Measurements from ENCODE around the gene MYBPH. TPM values are rescaled to one million over a fixed set of nuclear protein-coding genes. Genes with fewer than 3 reads are reported as not detected.

Gene MYBPH
- total RNA-seq, 1 donor from 2014 or later: not detected

- Histone ChIP-seq H3K9me3 (ENCODE audit: insufficient read depth, low read depth, low read length) (no peaks in the 10 kb centered on the region), H3K4me2 (ENCODE audit: low read length) (no peak overlapping the region), H3K36me3 (ENCODE audit: insufficient read depth, low read length) (no peaks in the 10 kb centered on the region), H2AFZ (ENCODE audit: low read depth, low read length) (no peak overlapping the region), H3K4me3 (ENCODE audit: insufficient read depth, low read depth, low read length) (no peak overlapping the region), H3K27ac (ENCODE audit: low read depth, low read length) (no peak overlapping the region), H3K4me1 (ENCODE audit: insufficient read depth, low read length) (peaks cover 11% of the 10 kb centered on the region), H3K27me3 (ENCODE audit: insufficient read depth, low read length) (no peaks in the 10 kb centered on the region), H3K9ac (ENCODE audit: low read length) (no peak overlapping the region), H3K79me2 (ENCODE audit: insufficient read depth, low read length) (no peaks in the 10 kb centered on the region), H4K20me1 (ENCODE audit: insufficient read depth, low read length) (peaks cover 10% of the 10 kb centered on the region)
- no peak overlapping the region for H3K27ac Mint-ChIP-seq (ENCODE audit: unreplicated experiment)
- peaks cover 17% of the 10 kb centered on the region for H3K4me1 Mint-ChIP-seq (ENCODE audit: low read depth, unreplicated experiment)
- H3K9me3 Mint-ChIP-seq (ENCODE audit: unreplicated experiment): no peaks in the 10 kb centered on the region
- peaks cover 3% of the 10 kb centered on the region for H3K36me3 Mint-ChIP-seq (ENCODE audit: low read depth, unreplicated experiment)
- H3K4me3 Mint-ChIP-seq (ENCODE audit: unreplicated experiment): no peak overlapping the region
- H3K27me3 Mint-ChIP-seq (ENCODE audit: low read depth, unreplicated experiment): peaks cover 21% of the 10 kb centered on the region
- TF ChIP-seq CTCF (IDR thresholded peaks at IDR 0.05; ENCODE audit: insufficient read depth, low read depth, low read length): no peak
- FAIRE-seq (no peak), DNase-seq (ENCODE audit: low read depth) (no peak)
Measured at GRCh38 chr1:203131548-203132200, 44.0 kb downstream of the MYBPH start.

DNA sequence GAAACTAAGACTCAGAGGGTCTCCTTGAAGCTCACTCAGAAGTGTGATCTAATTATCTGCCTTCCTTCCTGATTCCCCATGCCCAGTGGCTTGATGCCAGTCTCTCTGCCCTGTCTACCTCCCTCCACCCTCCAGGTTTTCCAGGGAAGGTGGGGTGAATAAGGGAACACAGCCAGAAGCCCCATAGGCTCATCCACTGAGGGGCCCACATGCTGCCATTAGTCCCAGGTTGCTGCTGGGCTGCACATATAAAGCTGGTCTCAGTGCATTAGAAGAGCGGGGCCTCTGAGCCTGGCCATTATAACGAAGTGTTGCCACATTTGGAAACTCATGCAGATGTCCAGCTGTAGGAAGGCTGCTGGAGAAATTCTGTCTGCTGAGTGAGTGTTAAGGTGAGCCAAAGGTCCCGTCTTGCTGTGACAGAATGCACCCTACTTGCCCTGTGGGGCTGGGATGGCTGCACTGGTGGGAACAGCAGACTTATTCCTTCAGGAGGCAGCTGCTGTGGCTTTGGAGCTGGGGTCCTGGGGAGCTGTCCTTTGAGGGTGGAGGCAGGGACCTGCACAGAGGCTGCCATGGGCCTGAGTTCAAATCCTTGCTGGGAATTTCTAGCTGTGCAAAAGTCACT lies 45.2 kb downstream of the MYBPH start:
- Mint-ChIP-seq H3K9me3 (ENCODE audit: unreplicated experiment) (no peaks in the 10 kb centered on the region), H3K27ac (ENCODE audit: unreplicated experiment) (no peak overlapping the region), H3K36me3 (ENCODE audit: low read depth, unreplicated experiment) (peaks cover 3% of the 10 kb centered on the region), H3K4me1 (ENCODE audit: low read depth, unreplicated experiment) (peaks cover 20% of the 10 kb centered on the region), H3K4me3 (ENCODE audit: unreplicated experiment) (no peak overlapping the region), H3K27me3 (ENCODE audit: low read depth, unreplicated experiment) (peaks cover 26% of the 10 kb centered on the region)
- Histone ChIP-seq H3K9me3 (ENCODE audit: insufficient read depth, low read depth, low read length) (no peaks in the 10 kb centered on the region), H3K79me2 (ENCODE audit: insufficient read depth, low read length) (no peaks in the 10 kb centered on the region), H3K9ac (ENCODE audit: low read length) (no peak overlapping the region), H3K4me1 (ENCODE audit: insufficient read depth, low read length) (peaks cover 11% of the 10 kb centered on the region), H3K4me3 (ENCODE audit: insufficient read depth, low read depth, low read length) (no peak overlapping the region), H3K27me3 (ENCODE audit: insufficient read depth, low read length) (no peaks in the 10 kb centered on the region), H3K4me2 (ENCODE audit: low read length) (no peak overlapping the region), H4K20me1 (ENCODE audit: insufficient read depth, low read length) (peaks cover 10% of the 10 kb centered on the region), H3K36me3 (ENCODE audit: insufficient read depth, low read length) (no peaks in the 10 kb centered on the region), H3K27ac (ENCODE audit: low read depth, low read length) (no peak overlapping the region), H2AFZ (ENCODE audit: low read depth, low read length) (no peak overlapping the region)
- TF ChIP-seq EZH2 (IDR thresholded peaks at IDR 0.05; ENCODE audit: insufficient read depth, low read length): no peak
- TF ChIP-seq CTCF (IDR thresholded peaks at IDR 0.05; ENCODE audit: insufficient read depth, low read depth, low read length): no peak
- FAIRE-seq (no peak), DNase-seq (ENCODE audit: low read depth) (no peak)

Measured in astrocyte (in vitro differentiated cells and primary cell).